ENCODE measurements around the gene MZT1.

MZT1 gene

GRCh38 chr13:72700509-72700908, 26.9 kb downstream of the MZT1 start:
- H3K36me3 ChIP-seq (ENCODE audit: low read depth): no peaks in the 10 kb centered on the region
- H3K4me3 ChIP-seq (ENCODE audit: severe bottlenecking): no peak overlapping the region
- ATAC-seq (ENCODE audit: low read depth): no peak
- no peaks in the 10 kb centered on the region for H3K4me1 ChIP-seq (ENCODE audit: insufficient read depth, poor library complexity, severe bottlenecking)
- no peak for TF ChIP-seq CTCF (IDR thresholded peaks at IDR 0.05; ENCODE audit: poor library complexity, severe bottlenecking)
- no peak for DNase-seq (ENCODE audit: low spot score)
- H3K27ac ChIP-seq (ENCODE audit: poor library complexity, severe bottlenecking): no peak overlapping the region
- no peaks in the 10 kb centered on the region for H3K27me3 ChIP-seq (ENCODE audit: insufficient read depth, poor library complexity, severe bottlenecking)
- no peaks in the 10 kb centered on the region for H3K9me3 ChIP-seq (ENCODE audit: severe bottlenecking)

- ATAC-seq (ENCODE audit: low read depth) (no peak), DNase-seq (ENCODE audit: low spot score) (no peak)
- H3K9me3 ChIP-seq (ENCODE audit: severe bottlenecking): no peaks in the 10 kb centered on the region
- no peak for TF ChIP-seq CTCF (IDR thresholded peaks at IDR 0.05; ENCODE audit: poor library complexity, severe bottlenecking)
- no peaks in the 10 kb centered on the region for H3K27me3 ChIP-seq (ENCODE audit: insufficient read depth, poor library complexity, severe bottlenecking)
- no peak overlapping the region for H3K27ac ChIP-seq (ENCODE audit: poor library complexity, severe bottlenecking)
- H3K4me1 ChIP-seq (ENCODE audit: insufficient read depth, poor library complexity, severe bottlenecking): no peaks in the 10 kb centered on the region
- H3K4me3 ChIP-seq (ENCODE audit: severe bottlenecking): no peak overlapping the region
- no peaks in the 10 kb centered on the region for H3K36me3 ChIP-seq (ENCODE audit: low read depth)
Measured at GRCh38 chr13:72698164-72698563, 29.3 kb downstream of the MZT1 start.

- no peaks in the 10 kb centered on the region for H3K36me3 ChIP-seq (ENCODE audit: low read depth)
- H3K4me1 ChIP-seq (ENCODE audit: insufficient read depth, poor library complexity, severe bottlenecking): no peaks in the 10 kb centered on the region
- H3K4me3 ChIP-seq (ENCODE audit: severe bottlenecking): no peak overlapping the region
- H3K9me3 ChIP-seq (ENCODE audit: severe bottlenecking): no peaks in the 10 kb centered on the region
- DNase-seq (ENCODE audit: low spot score): no peak
- H3K27ac ChIP-seq (ENCODE audit: poor library complexity, severe bottlenecking): no peak overlapping the region
- H3K27me3 ChIP-seq (ENCODE audit: insufficient read depth, poor library complexity, severe bottlenecking): no peaks in the 10 kb centered on the region
- no peak for ATAC-seq (ENCODE audit: low read depth)
- TF ChIP-seq CTCF (IDR thresholded peaks at IDR 0.05; ENCODE audit: poor library complexity, severe bottlenecking): peak; percentile 58
Measured at GRCh38 chr13:72696579-72696978, 30.9 kb downstream of the MZT1 start.

- DNase-seq (ENCODE audit: low spot score) (no peak), ATAC-seq (ENCODE audit: low read depth) (no peak)
- Histone ChIP-seq H3K27ac (ENCODE audit: poor library complexity, severe bottlenecking) (no peak overlapping the region), H3K4me3 (ENCODE audit: severe bottlenecking) (no peak overlapping the region), H3K4me1 (ENCODE audit: insufficient read depth, poor library complexity, severe bottlenecking) (no peaks in the 10 kb centered on the region), H3K36me3 (ENCODE audit: low read depth) (no peaks in the 10 kb centered on the region), H3K9me3 (ENCODE audit: severe bottlenecking) (no peaks in the 10 kb centered on the region), H3K27me3 (ENCODE audit: insufficient read depth, poor library complexity, severe bottlenecking) (no peaks in the 10 kb centered on the region)
- TF ChIP-seq CTCF (IDR thresholded peaks at IDR 0.05; ENCODE audit: poor library complexity, severe bottlenecking): no peak
Measured at GRCh38 chr13:72694314-72694713, 33.1 kb downstream of the MZT1 start.

- no peak for TF ChIP-seq CTCF (IDR thresholded peaks at IDR 0.05; ENCODE audit: poor library complexity, severe bottlenecking)
Measured at GRCh38 chr13:72693832-72694231, 33.6 kb downstream of the MZT1 start.

More at GRCh38 chr13:72693832-72694231, 33.6 kb downstream of the MZT1 start:
- Histone ChIP-seq H3K27me3 (ENCODE audit: insufficient read depth, poor library complexity, severe bottlenecking) (no peaks in the 10 kb centered on the region), H3K4me1 (ENCODE audit: insufficient read depth, poor library complexity, severe bottlenecking) (no peaks in the 10 kb centered on the region), H3K27ac (ENCODE audit: poor library complexity, severe bottlenecking) (no peak overlapping the region), H3K36me3 (ENCODE audit: low read depth) (no peaks in the 10 kb centered on the region), H3K4me3 (ENCODE audit: severe bottlenecking) (no peak overlapping the region), H3K9me3 (ENCODE audit: severe bottlenecking) (no peaks in the 10 kb centered on the region)
- ATAC-seq (ENCODE audit: low read depth) (no peak), DNase-seq (ENCODE audit: low spot score) (no peak)
